Nephron progenitor cell (in vitro differentiated cells): ENCODE results near the gene KPNA3.

Source experiments
- DNase-seq: peaks from one replicate; pipeline ENCODE4 v3.0.0; 2021
- H3K27ac Mint-ChIP-seq: 2 replicates; pipeline ENCODE4 v1.8.0; 2021; ENCODE audit warnings: mild to moderate bottlenecking, moderate library complexity, mixed read lengths
- H3K27me3 Mint-ChIP-seq: 2 replicates; pipeline ENCODE4 v1.8.0; 2021; ENCODE audit warnings: mild to moderate bottlenecking, low read depth, mixed read lengths; ENCODE audit not compliant: poor library complexity
- H3K36me3 Mint-ChIP-seq: 2 replicates; pipeline ENCODE4 v1.8.0; 2021; ENCODE audit warnings: low read depth, mixed read lengths
- H3K4me1 Mint-ChIP-seq: 2 replicates; pipeline ENCODE4 v1.8.0; 2021; ENCODE audit warnings: mixed read lengths
- H3K4me3 Mint-ChIP-seq: 2 replicates; pipeline ENCODE4 v1.8.0; 2021; ENCODE audit warnings: mild to moderate bottlenecking, moderate library complexity, mixed read lengths
- H3K9me3 Mint-ChIP-seq: 2 replicates; pipeline ENCODE4 v1.8.0; 2021; ENCODE audit warnings: mild to moderate bottlenecking, moderate library complexity, mixed read lengths
- CTCF ChIP-seq: fragments of 200-600 bp; sonication (generic); IDR thresholded peaks from 2 replicates; pipeline ENCODE4 v1.5.0; 2021; ENCODE audit warnings: antibody characterized with exemption

The KPNA3 gene

GRCh38 chr13:49651570-49652354 lies 140.7 kb downstream of the KPNA3 start:
- no peaks in the 10 kb centered on the region for H3K9me3 Mint-ChIP-seq
- peaks cover 2% of the 10 kb centered on the region for H3K27me3 Mint-ChIP-seq
- peaks cover 6% of the 10 kb centered on the region for H3K36me3 Mint-ChIP-seq
- TF ChIP-seq CTCF: no peak
- no peak overlapping the region for H3K4me3 Mint-ChIP-seq
- H3K27ac Mint-ChIP-seq: peak overlapping the region; percentile 69
- H3K4me1 Mint-ChIP-seq: peaks cover 22% of the 10 kb centered on the region
- DNase-seq: no peak

- DNase-seq: no peak
- Mint-ChIP-seq H3K4me3 (no peak overlapping the region), H3K9me3 (no peaks in the 10 kb centered on the region), H3K36me3 (no peaks in the 10 kb centered on the region), H3K27ac (no peak overlapping the region), H3K4me1 (peaks cover 22% of the 10 kb centered on the region), H3K27me3 (peaks cover 2% of the 10 kb centered on the region)
- TF ChIP-seq CTCF: no peak
Observed at GRCh38 chr13:49649963-49650312, 142.5 kb downstream of the KPNA3 start.
